Measurements from ENCODE around the gene CNTROB.

CNTROB gene

DNA sequence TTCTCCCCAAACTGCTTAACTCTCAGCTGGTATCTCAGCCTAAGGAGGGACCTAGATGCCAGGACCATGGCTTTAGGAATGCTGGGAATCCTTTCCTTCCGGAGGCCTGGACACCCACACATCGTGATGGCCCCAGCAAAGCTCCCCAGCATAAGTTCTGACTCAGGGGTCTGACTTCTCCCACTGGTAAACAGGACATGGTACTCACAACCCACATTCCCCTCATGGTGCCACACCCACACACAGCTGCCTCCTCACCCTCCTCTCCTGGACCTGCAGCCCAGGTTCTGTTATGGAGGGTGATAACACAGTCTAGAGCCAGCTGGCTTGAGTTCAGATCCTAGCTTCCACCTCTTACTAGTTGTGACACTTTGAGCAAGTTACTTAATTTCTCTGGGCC, 15.2 kb upstream of the CNTROB start:
- no peak overlapping the region for H3K4me3 ChIP-seq (ENCODE audit: low read depth, low read length)
- no peak for DNase-seq (ENCODE audit: low read depth)
- TF ChIP-seq, protein P1, sequence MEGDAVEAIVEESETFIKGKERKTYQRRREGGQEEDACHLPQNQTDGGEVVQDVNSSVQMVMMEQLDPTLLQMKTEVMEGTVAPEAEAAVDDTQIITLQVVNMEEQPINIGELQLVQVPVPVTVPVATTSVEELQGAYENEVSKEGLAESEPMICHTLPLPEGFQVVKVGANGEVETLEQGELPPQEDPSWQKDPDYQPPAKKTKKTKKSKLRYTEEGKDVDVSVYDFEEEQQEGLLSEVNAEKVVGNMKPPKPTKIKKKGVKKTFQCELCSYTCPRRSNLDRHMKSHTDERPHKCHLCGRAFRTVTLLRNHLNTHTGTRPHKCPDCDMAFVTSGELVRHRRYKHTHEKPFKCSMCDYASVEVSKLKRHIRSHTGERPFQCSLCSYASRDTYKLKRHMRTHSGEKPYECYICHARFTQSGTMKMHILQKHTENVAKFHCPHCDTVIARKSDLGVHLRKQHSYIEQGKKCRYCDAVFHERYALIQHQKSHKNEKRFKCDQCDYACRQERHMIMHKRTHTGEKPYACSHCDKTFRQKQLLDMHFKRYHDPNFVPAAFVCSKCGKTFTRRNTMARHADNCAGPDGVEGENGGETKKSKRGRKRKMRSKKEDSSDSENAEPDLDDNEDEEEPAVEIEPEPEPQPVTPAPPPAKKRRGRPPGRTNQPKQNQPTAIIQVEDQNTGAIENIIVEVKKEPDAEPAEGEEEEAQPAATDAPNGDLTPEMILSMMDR (IDR thresholded peaks at IDR 0.05; ENCODE audit: low read depth, low read length, missing control alignments): no peak

DNA sequence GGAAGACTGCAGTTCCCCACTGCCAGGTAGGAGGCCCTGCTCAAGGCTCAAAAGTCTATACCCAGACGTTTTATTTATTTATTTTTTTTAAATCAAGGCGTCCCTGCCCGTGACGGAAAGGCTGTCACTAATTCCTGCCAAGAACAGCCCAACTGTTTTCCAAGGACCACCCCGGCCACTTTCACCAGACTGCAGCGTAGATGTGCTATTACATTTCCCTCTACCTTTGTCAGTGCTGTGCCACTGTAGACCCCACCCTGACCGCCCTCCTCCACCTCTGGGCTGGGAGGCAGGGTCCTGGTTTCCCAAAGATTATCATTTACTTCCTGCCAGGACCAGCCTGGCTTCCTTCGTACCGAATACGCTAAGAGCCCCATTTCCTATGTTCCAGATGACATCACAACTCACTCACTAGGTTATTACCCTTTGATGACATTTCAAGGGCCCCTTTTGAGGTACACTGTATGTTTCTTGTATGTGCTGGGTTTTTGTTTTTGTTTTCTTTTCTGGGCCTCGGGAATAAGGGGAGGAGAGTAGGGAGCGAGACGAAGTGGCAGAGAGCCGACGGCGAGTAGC, 9.6 kb upstream of the CNTROB start:
- DNase-seq (ENCODE audit: low read depth): no peak
- peak overlapping the region; percentile 9 for H3K4me3 ChIP-seq (ENCODE audit: low read depth, low read length)
- TF ChIP-seq, protein P1 (IDR thresholded peaks at IDR 0.05; ENCODE audit: low read depth, low read length, missing control alignments): no peak

DNA sequence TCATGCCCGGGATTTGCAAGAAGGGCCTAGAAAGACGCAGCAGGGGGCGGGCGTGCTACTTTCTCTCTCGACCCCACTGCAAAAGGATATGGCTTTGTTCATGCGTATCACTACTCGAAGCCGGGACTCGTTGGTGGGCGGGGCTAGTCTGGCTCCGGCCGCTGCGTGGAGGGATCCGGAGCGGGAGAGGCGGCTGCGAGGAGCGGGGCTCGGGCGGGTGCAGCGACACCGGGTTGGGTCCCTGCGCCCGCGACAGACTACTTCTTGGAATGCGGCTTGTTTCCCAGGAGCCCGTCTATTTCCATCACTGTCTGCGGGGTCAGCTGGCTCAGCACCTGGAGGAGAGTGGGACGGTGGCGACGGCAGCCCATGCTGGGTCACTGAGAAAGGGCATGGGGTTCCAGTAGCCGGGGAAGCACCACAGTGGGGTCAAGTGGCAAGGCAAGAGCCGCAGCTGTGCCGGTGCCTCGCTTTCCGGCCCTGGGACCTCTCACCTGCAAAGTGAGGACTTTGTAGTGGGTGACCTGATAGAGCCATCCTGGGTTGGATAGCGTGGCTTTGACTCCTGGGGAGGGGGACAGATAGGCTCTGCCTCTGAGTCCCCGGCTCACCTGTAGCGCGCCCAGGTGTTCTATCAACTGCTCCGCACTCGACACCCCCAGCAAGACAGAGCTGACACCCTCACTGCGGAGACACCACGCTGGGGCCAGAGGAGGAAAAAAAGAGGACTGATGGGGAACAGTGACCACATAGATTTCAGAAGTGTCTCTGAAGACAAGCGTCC, 9.0 kb upstream of the CNTROB start:
- TF ChIP-seq, protein P1 (IDR thresholded peaks at IDR 0.05; ENCODE audit: low read depth, low read length, missing control alignments): no peak
- no peak for DNase-seq (ENCODE audit: low read depth)

DNA sequence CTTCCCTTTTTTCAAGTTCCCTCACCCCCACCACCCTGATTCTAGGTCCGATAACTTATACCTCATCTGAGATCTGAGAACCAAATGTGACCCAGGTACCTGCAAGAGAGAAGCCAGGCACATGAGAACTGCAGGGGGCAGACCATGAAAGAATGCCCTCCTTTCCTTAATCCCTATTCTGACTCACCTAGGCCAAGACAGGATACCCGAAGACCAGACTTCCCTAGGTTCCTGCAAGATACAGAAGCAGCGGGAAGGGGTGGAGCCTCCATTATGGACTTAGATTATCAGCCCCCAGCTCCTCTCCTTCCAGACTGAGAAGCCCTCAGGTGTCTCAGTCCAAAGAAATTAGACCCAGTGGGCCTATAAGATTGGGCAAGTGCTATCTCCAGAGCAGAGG, 4.4 kb upstream of the CNTROB start:
- TF ChIP-seq, protein P1 (IDR thresholded peaks at IDR 0.05; ENCODE audit: low read depth, low read length, missing control alignments): no peak
- no peak overlapping the region for H3K4me3 ChIP-seq (ENCODE audit: low read depth, low read length)
- DNase-seq (ENCODE audit: low read depth): no peak

More for the DNA sequence above, 9.0 kb upstream of the CNTROB start:
- H3K4me3 ChIP-seq (ENCODE audit: low read depth, low read length): peak overlapping the region; percentile 9

DNA sequence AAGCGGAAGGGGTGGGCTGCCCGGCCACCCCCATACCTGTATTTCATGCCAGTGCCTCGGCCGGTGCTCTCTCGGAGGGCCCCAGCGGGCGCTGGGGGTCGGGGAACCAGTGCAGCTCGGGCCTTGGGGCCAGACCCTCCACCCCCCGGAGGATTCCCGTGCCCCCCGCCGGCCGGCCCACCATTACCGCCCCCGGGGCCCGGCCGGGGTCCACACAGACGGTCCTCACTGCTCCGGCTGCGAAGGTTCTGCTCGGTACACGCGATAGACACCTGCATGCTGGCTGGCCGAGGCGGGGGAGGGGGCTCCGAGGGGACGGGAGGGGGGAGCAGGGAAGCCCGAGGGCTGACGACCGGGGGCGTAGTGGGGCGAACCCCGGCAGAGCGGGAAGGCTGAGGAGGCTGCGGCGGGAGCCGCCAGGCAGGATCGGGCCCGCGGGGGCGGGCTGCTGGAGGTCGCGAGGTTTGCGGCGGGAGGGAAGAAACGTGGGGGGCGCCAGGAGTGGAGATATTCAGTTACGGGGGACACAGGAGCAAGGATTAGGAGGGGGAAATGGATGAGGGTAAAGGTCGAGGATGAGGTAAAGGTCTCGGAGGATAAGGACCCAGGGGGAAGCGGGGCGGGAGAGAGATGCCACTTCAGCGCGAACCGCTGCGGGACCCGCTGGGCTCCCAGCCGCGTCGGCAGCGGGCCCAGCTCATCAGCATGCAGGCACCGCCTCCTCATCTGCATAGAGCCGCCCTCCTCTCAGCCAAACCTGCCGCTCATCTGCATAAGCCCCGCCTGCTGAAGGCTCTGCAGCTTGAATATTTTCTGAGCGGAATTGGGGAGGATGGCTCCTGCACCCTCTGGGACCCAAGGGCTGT, 2.6 kb upstream of the CNTROB start, which contains the start of gene KCNAB3:
Gene KCNAB3, minus strand, starts transcription at position 699 of the 866 bp plus-strand sequence. Its CDS starts 421 bp downstream, at position 278.
- DNase-seq (ENCODE audit: low read depth): peak; percentile 45
- TF ChIP-seq, protein P1 (IDR thresholded peaks at IDR 0.05; ENCODE audit: low read depth, low read length, missing control alignments): no peak
- H3K4me3 ChIP-seq (ENCODE audit: low read depth, low read length): peak within 1 kb of the TSS; percentile 17

DNA sequence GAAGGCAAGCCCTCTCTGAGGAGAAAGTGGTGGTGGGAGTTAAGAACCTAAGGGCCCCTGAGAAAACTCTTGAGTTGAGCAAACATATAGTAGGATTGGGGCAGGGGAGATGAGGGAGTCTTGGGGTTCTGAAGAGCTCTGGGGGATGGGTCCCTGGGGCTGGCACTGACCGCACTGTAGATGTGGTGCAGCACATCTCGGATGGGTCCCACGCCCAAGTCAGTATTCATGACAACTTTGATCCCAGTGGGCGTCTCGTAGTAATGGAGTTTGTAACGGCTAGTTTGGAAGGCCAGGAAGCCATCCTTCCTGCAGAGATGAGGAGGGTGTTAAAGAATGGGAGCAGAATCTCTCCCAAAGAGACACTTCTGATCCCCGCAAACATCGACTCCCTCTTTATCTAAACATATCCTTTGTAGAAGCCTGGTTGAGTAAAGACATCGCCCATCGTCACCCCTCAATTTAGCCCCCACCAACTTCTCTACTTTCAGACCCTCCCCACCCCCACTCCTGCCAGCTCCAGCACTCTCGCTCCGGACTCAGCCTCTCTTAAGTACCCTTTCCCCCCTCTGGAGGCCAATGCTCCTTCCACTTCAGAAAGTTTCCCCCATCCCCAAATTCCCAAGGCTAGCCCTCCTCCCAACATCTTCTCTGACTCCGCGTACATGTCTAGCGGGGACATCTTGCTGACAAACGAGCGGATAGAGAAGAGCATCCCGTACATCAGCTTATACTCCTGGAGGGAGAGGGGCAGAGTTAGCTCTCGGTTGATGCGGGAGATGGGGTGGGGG, 970 bp upstream of the CNTROB start:
- peak overlapping the region; percentile 66 for H3K4me3 ChIP-seq (ENCODE audit: low read depth, low read length)
- DNase-seq (ENCODE audit: low read depth): no peak
- TF ChIP-seq, protein P1 (IDR thresholded peaks at IDR 0.05; ENCODE audit: low read depth, low read length, missing control alignments): no peak
